GM23248 (cell line): ENCODE results near the gene CHRNA4. TPM values are rescaled to one million over a fixed set of nuclear protein-coding genes. Genes with fewer than 3 reads are reported as not detected.

Experiments used
- DNase-seq: peaks from one replicate; pipeline ENCODE4 v3.0.0-alpha.2; 2015
- H2AFZ ChIP-seq: fragments of 200-600 bp; sonication (generic); 2 replicates; pipeline ENCODE4 v1.6.1; 2016; ENCODE audit warnings: antibody characterized with exemption
- H3F3A ChIP-seq: fragments of 200-600 bp; sonication (generic); 2 replicates; pipeline ENCODE4 v1.6.1; 2016; ENCODE audit warnings: mild to moderate bottlenecking, antibody characterized with exemption, mixed run types; ENCODE audit not compliant: insufficient read depth
- H3K27ac ChIP-seq: fragments of 200-600 bp; sonication (generic); 2 replicates; pipeline ENCODE4 v1.5.1; 2016; ENCODE audit warnings: mild to moderate bottlenecking
- H3K27me3 ChIP-seq: fragments of 200-600 bp; sonication (generic); replicated peaks from 2 replicates; pipeline ENCODE4 v1.6.1; 2016; ENCODE audit warnings: mild to moderate bottlenecking; ENCODE audit not compliant: insufficient read depth
- H3K36me3 ChIP-seq: fragments of 200-600 bp; sonication (generic); 2 replicates; pipeline ENCODE4 v1.6.1; 2016; ENCODE audit warnings: low read depth, mild to moderate bottlenecking
- H3K4me1 ChIP-seq: fragments of 200-600 bp; sonication (generic); 2 replicates; pipeline ENCODE4 v1.6.1; 2016; ENCODE audit warnings: mild to moderate bottlenecking; ENCODE audit not compliant: insufficient read depth
- H3K4me2 ChIP-seq: fragments of 200-600 bp; sonication (generic); one replicate; pipeline ENCODE4 v1.6.1; 2016; ENCODE audit warnings: mild to moderate bottlenecking; ENCODE audit not compliant: unreplicated experiment
- H3K4me3 ChIP-seq: fragments of 200-600 bp; sonication (generic); 2 replicates; pipeline ENCODE4 v1.5.1; 2016; ENCODE audit warnings: mild to moderate bottlenecking
- H3K79me2 ChIP-seq: fragments of 200-600 bp; sonication (generic); 2 replicates; pipeline ENCODE4 v1.6.1; 2016; ENCODE audit warnings: mild to moderate bottlenecking; ENCODE audit not compliant: insufficient read depth
- H3K9ac ChIP-seq: fragments of 200-600 bp; sonication (generic); 2 replicates; pipeline ENCODE4 v1.6.1; 2016; ENCODE audit warnings: mild to moderate bottlenecking
- H3K9me2 ChIP-seq: fragments of 200-600 bp; sonication (generic); 2 replicates; pipeline ENCODE4 v1.6.1; 2016; ENCODE audit warnings: mixed run types, mild to moderate bottlenecking, moderate library complexity; ENCODE audit not compliant: insufficient read depth
- H3K9me3 ChIP-seq: fragments of 200-600 bp; sonication (generic); one replicate; pipeline ENCODE4 v1.6.1; 2017; ENCODE audit warnings: low read depth
- H4K20me1 ChIP-seq: fragments of 200-600 bp; sonication (generic); 2 replicates; pipeline ENCODE4 v1.6.0; 2016; ENCODE audit not compliant: insufficient read depth
- EZH2 ChIP-seq: fragments of 200-600 bp; sonication (generic); IDR thresholded peaks from 2 replicates; pipeline ENCODE4 v1.6.1; 2018; ENCODE audit warnings: antibody characterized with exemption, mild to moderate bottlenecking; ENCODE audit not compliant: insufficient read depth, poor library complexity, severe bottlenecking
- EZH2phosphoT487 ChIP-seq: fragments of 200-600 bp; sonication (generic); IDR thresholded peaks from 2 replicates; pipeline ENCODE4 v1.6.1; 2018; ENCODE audit warnings: antibody characterized with exemption, moderate library complexity, mild to moderate bottlenecking, low read depth; ENCODE audit not compliant: insufficient read depth
- WGBS, 2 experiments: methylation state at CpG; one replicate each; pipeline ENCODE4 v1.1.6; 2015 to 2017; ENCODE audit warnings: low lambda C conversion rate in 2 of 2, low coverage in 1 of 2; ENCODE audit errors: missing lambda C conversion rate in 2 of 2; 5-methylcytosine and 5-hydroxymethylcytosine counted together
- in situ Hi-C: fragments of 300-500 bp; cut with MboI; formaldehyde crosslinking; loops from 2 replicates; pipeline ENCODE4 v1.15.0; 2020
- polyA plus RNA-seq: library from polyadenylated mRNA; unstranded; fragments of >200 nt; fragmentation: Nextera tagmentation; extraction: Ambion mirVana; gene quantifications from 2 replicates; pipeline ENCODE4 v1.2.1, GENCODE V29; 2016
- total RNA-seq: library from RNA; depleted of rRNA; stranded (reverse); fragments of >200 nt; shearing (Covaris generic); gene quantifications from 2 replicates; pipeline ENCODE4 v1.2.3, GENCODE V29; 2014

CHRNA4 gene
- total and polyA plus RNA-seq, 2 experiments from 2014 or later = not detected

GRCh38 chr20:63311186-63311832 lies 49.8 kb downstream of the CHRNA4 start:
- H3K27me3 ChIP-seq = peaks cover 3% of the 10 kb centered on the region; the same call in 1 of the 2 replicates

GRCh38 chr20:63310265-63310991 lies 50.7 kb downstream of the CHRNA4 start:
- Histone ChIP-seq H3K27ac (no peak overlapping the region), H3K27me3 (peaks cover 3% of the 10 kb centered on the region; the same call in 1 of the 2 replicates), H3K36me3 (no peaks in the 10 kb centered on the region), H2AFZ (no peak overlapping the region), H4K20me1 (no peaks in the 10 kb centered on the region), H3K9me2 (no peaks in the 10 kb centered on the region), H3K4me1 (no peaks in the 10 kb centered on the region), H3F3A (no peaks in the 10 kb centered on the region), H3K4me3 (no peak overlapping the region), H3K79me2 (no peaks in the 10 kb centered on the region), H3K9me3 (no peaks in the 10 kb centered on the region), H3K4me2 (no peak overlapping the region), H3K9ac (no peak overlapping the region)
- 36 to 45% methylated on average over 16 to 19 of the region's 20 CpGs for WGBS, 2 experiments
- no peak for TF ChIP-seq EZH2phosphoT487
- no peak for TF ChIP-seq EZH2
- in situ Hi-C loops = no loop called here
- peak; percentile 73 for DNase-seq

More at GRCh38 chr20:63311186-63311832, 49.8 kb downstream of the CHRNA4 start:
- TF ChIP-seq EZH2 = no peak
- TF ChIP-seq EZH2phosphoT487 = no peak
- Histone ChIP-seq H3K36me3 (no peaks in the 10 kb centered on the region), H3K4me1 (no peaks in the 10 kb centered on the region), H3K4me3 (no peak overlapping the region), H3K27ac (no peak overlapping the region), H3K79me2 (no peaks in the 10 kb centered on the region), H3K9ac (no peak overlapping the region), H3K9me3 (no peaks in the 10 kb centered on the region), H4K20me1 (no peaks in the 10 kb centered on the region), H3K9me2 (no peaks in the 10 kb centered on the region), H3K4me2 (no peak overlapping the region), H3F3A (no peaks in the 10 kb centered on the region), H2AFZ (no peak overlapping the region)
- DNase-seq = no peak
- 78 to 82% methylated on average over 21 to 29 of the region's 29 CpGs for WGBS, 2 experiments
- in situ Hi-C loops = no loop called here

GRCh38 chr20:63309261-63310071 lies 51.7 kb downstream of the CHRNA4 start:
- H3K79me2 ChIP-seq = no peaks in the 10 kb centered on the region
- H3K27me3 ChIP-seq = peaks cover 3% of the 10 kb centered on the region; the same call in 1 of the 2 replicates
- no peak overlapping the region for H3K27ac ChIP-seq
- in situ Hi-C loops = no loop called here
- no peak overlapping the region for H3K4me3 ChIP-seq
- no peak for TF ChIP-seq EZH2
- no peak for TF ChIP-seq EZH2phosphoT487
- no peaks in the 10 kb centered on the region for H3K36me3 ChIP-seq
- no peaks in the 10 kb centered on the region for H3K4me1 ChIP-seq
- no peaks in the 10 kb centered on the region for H3F3A ChIP-seq
- DNase-seq = peak; percentile 63
- no peaks in the 10 kb centered on the region for H3K9me2 ChIP-seq
- no peak overlapping the region for H3K9ac ChIP-seq
- no peaks in the 10 kb centered on the region for H3K9me3 ChIP-seq
- H3K4me2 ChIP-seq = no peak overlapping the region
- H4K20me1 ChIP-seq = no peaks in the 10 kb centered on the region
- WGBS, 2 experiments = 19 to 20% methylated on average over 28 to 29 of the region's 35 CpGs
- H2AFZ ChIP-seq = no peak overlapping the region

- Histone ChIP-seq H3K27ac (no peak overlapping the region), H3K4me1 (no peaks in the 10 kb centered on the region), H3K4me2 (no peak overlapping the region), H3K9me2 (no peaks in the 10 kb centered on the region), H3K36me3 (no peaks in the 10 kb centered on the region), H3K9ac (no peak overlapping the region), H2AFZ (no peak overlapping the region), H3K79me2 (no peaks in the 10 kb centered on the region), H3F3A (no peaks in the 10 kb centered on the region), H3K4me3 (no peak overlapping the region), H4K20me1 (no peaks in the 10 kb centered on the region), H3K9me3 (no peaks in the 10 kb centered on the region), H3K27me3 (peaks cover 3% of the 10 kb centered on the region; the same call in 1 of the 2 replicates)
- in situ Hi-C loops = no loop called here
- WGBS, 2 experiments = 56 to 59% methylated on average over 22 to 29 of the region's 30 CpGs
- TF ChIP-seq EZH2phosphoT487 (no peak), EZH2 (no peak)
- no peak for DNase-seq
Observed at GRCh38 chr20:63308218-63308911, 52.8 kb downstream of the CHRNA4 start.
